Lower lobe of right lung (tissue), 2 donors: ENCODE results near the gene CAV2. TPM values are rescaled to one million over a fixed set of nuclear protein-coding genes. Genes with fewer than 3 reads are reported as not detected.

ENCODE experiments used
- ATAC-seq, 2 donors: fragments of 200-7000 bp; cut with Tn5 transposase; one replicate each; pipeline ENCODE4 v1.9.1; 2020 to 2022; ENCODE audit warnings: mild to moderate bottlenecking in 2 of 2, moderate library complexity in 2 of 2
- DNase-seq: peaks from one replicate; pipeline ENCODE4 v3.0.0-alpha.2; 2020
- H3K27ac ChIP-seq: fragments of 200-600 bp; one replicate; pipeline ENCODE4 v1.8.0; 2022
- H3K27me3 ChIP-seq: fragments of 200-600 bp; one replicate; pipeline ENCODE4 v1.8.0; 2022; ENCODE audit warnings: low read depth
- H3K36me3 ChIP-seq: fragments of 200-600 bp; one replicate; pipeline ENCODE4 v1.8.0; 2022; ENCODE audit warnings: mild to moderate bottlenecking
- H3K4me1 ChIP-seq: fragments of 200-600 bp; one replicate; pipeline ENCODE4 v1.8.0; 2022
- H3K4me3 ChIP-seq: fragments of 200-600 bp; one replicate; pipeline ENCODE4 v1.8.0; 2022; ENCODE audit warnings: mild to moderate bottlenecking
- H3K9me3 ChIP-seq: fragments of 200-600 bp; one replicate; pipeline ENCODE4 v1.8.0; 2022
- CTCF ChIP-seq: fragments of 200-600 bp; IDR thresholded peaks from one replicate; pipeline ENCODE4 v1.8.0; 2022; ENCODE audit warnings: antibody characterized with exemption, mild to moderate bottlenecking
- intact Hi-C: fragments of 100-400 bp; cut with DNase I; formaldehyde crosslinking; loops from one replicate; pipeline ENCODE4 v1.11.0; 2022
- total RNA-seq: library from RNA; stranded (reverse); fragmentation: NEBNext Ultra II Directional; extraction: Animal tissue kit (Norgen Biotek cat#: 25700); gene quantifications from one replicate; pipeline ENCODE4 v1.2.1, GENCODE V29; 2021
- donor health status: DM: no; HTN: yes; CAD: no; lungs with severe emphysema.

Gene CAV2
- total RNA-seq, 1 donor from 2014 or later: 143 TPM

- intact Hi-C loops: no loop called here
- peaks cover 33% of the 10 kb centered on the region for H3K4me1 ChIP-seq
- no peaks in the 10 kb centered on the region for H3K27me3 ChIP-seq
- H3K9me3 ChIP-seq: no peaks in the 10 kb centered on the region
- no peak overlapping the region for H3K4me3 ChIP-seq
- DNase-seq (no peak), ATAC-seq (no peak)
- H3K27ac ChIP-seq: no peak overlapping the region
- no peak for TF ChIP-seq CTCF
- peaks cover 17% of the 10 kb centered on the region for H3K36me3 ChIP-seq
These were observed 54.9 kb downstream of the CAV2 start for GRCh38 chr7:116554436-116554835.

DNA sequence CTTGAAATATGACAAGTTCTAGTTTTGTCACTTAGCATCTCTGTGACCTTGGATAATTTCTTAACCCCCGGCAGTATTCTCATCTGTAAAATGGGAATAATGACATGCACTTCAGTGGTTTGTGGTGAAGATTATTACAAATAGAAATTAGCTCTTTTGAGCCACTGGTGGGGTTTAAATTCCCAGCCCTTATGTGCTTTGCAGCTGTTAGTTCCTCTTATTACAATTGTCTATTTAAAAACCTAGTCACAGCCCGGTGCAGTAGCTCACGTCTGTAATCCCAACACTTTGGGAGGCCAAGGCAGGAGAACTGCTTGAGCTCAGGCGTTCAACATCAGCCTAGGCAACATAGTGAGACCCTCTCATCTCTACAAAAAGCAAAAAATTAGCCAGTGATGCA is 55.4 kb downstream of the CAV2 start:
- TF ChIP-seq CTCF: no peak
- Histone ChIP-seq H3K36me3 (peaks cover 21% of the 10 kb centered on the region), H3K27ac (no peak overlapping the region), H3K4me1 (peaks cover 32% of the 10 kb centered on the region), H3K4me3 (no peak overlapping the region), H3K27me3 (no peaks in the 10 kb centered on the region), H3K9me3 (no peaks in the 10 kb centered on the region)
- DNase-seq: no peak
- intact Hi-C loops: no loop called here
- no peak for ATAC-seq

DNA sequence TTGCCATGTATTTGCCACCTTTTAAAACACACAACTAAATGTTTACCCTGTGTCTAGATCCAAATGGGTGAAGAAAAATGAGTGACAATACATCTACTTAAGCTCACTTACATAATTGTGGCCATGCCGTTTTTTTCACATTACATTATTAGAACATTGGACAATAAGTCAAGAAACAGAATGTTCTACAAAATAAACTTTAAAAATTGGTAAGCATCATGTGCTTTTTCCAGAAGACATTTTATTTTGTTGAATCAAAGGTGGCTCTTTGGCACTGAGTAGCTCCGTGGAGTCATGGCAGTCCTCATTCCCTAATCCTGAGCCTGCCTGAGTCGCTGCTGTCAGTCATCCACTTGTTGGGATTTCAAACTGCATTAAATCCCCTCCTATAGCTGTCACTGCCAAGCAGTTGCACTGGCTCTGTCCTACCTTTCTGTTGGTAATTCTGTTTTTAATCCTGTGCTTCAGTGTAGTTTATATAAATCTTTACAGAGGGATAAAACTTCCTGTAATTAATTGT is 57.6 kb downstream of the CAV2 start:
- H3K27ac ChIP-seq: no peak overlapping the region
- peaks cover 28% of the 10 kb centered on the region for H3K36me3 ChIP-seq
- no peak overlapping the region for H3K4me3 ChIP-seq
- peaks cover 27% of the 10 kb centered on the region for H3K4me1 ChIP-seq
- H3K9me3 ChIP-seq: no peaks in the 10 kb centered on the region
- ATAC-seq: no peak
- no peak for TF ChIP-seq CTCF
- intact Hi-C loops: no loop called here
- DNase-seq: no peak
- no peaks in the 10 kb centered on the region for H3K27me3 ChIP-seq

GRCh38 chr7:116557901-116558300 is 58.4 kb downstream of the CAV2 start:
- no peak overlapping the region for H3K4me3 ChIP-seq
- TF ChIP-seq CTCF: no peak
- ATAC-seq: no peak
- peaks cover 28% of the 10 kb centered on the region for H3K36me3 ChIP-seq
- DNase-seq: no peak
- H3K27ac ChIP-seq: no peak overlapping the region
- intact Hi-C loops: no loop called here
- no peaks in the 10 kb centered on the region for H3K27me3 ChIP-seq
- H3K4me1 ChIP-seq: peaks cover 20% of the 10 kb centered on the region
- H3K9me3 ChIP-seq: no peaks in the 10 kb centered on the region

Other genes starting within 250 kb of the CAV2 start
- gene CAV1, start 25.3 kb downstream of the CAV2 start, total RNA-seq: 531 TPM
- 74.3 TPM for gene MET, start 172.5 kb downstream of the CAV2 start, total RNA-seq